Kidney epithelial cell (primary cell): ENCODE data around the gene TMEM89. TPM values are rescaled to one million over a fixed set of nuclear protein-coding genes. Genes with fewer than 3 reads are reported as not detected.
A peak's percentile ranks its signal among the peaks of the same experiment; 100 is the strongest.

Experiments
- DNase-seq: peaks from one replicate; pipeline ENCODE4 v3.0.0-alpha.2; 2010; ENCODE audit warnings: low read depth
- H3K27me3 ChIP-seq: 2 replicates; pipeline ENCODE4 v1.6.0; 2011; ENCODE audit warnings: low read length; ENCODE audit not compliant: control insufficient read depth, insufficient read depth
- H3K36me3 ChIP-seq: 2 replicates; pipeline ENCODE4 v1.5.1; 2011; ENCODE audit warnings: low read length; ENCODE audit not compliant: control insufficient read depth, insufficient read depth
- H3K4me3 ChIP-seq: 2 replicates; pipeline ENCODE4 v1.5.1; 2011; ENCODE audit warnings: low read depth, mild to moderate bottlenecking, control low read depth, low read length
- total RNA-seq: library from RNA; depleted of rRNA; stranded (reverse); fragments of >200 nt; gene quantifications from 2 replicates; pipeline ENCODE4 v1.2.3, GENCODE V29; 2015
- TF ChIP-seq, protein P1 (sequence below): IDR thresholded peaks from 2 replicates; pipeline ENCODE4 v1.5.1; 2011; ENCODE audit warnings: mild to moderate bottlenecking, moderate library complexity, low read length, control low read depth, inconsistent platforms; ENCODE audit not compliant: insufficient read depth, poor library complexity, severe bottlenecking

TMEM89 gene
- total RNA-seq, 1 donor from 2014 or later = not detected

GRCh38 chr3:48619541-48620524, 1.7 kb downstream of the TMEM89 start:
- no peaks in the 10 kb centered on the region for H3K27me3 ChIP-seq
- no peaks in the 10 kb centered on the region for H3K36me3 ChIP-seq
- TF ChIP-seq, protein P1, sequence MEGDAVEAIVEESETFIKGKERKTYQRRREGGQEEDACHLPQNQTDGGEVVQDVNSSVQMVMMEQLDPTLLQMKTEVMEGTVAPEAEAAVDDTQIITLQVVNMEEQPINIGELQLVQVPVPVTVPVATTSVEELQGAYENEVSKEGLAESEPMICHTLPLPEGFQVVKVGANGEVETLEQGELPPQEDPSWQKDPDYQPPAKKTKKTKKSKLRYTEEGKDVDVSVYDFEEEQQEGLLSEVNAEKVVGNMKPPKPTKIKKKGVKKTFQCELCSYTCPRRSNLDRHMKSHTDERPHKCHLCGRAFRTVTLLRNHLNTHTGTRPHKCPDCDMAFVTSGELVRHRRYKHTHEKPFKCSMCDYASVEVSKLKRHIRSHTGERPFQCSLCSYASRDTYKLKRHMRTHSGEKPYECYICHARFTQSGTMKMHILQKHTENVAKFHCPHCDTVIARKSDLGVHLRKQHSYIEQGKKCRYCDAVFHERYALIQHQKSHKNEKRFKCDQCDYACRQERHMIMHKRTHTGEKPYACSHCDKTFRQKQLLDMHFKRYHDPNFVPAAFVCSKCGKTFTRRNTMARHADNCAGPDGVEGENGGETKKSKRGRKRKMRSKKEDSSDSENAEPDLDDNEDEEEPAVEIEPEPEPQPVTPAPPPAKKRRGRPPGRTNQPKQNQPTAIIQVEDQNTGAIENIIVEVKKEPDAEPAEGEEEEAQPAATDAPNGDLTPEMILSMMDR = no peak
- no peak overlapping the region for H3K4me3 ChIP-seq
- DNase-seq = no peak

DNA sequence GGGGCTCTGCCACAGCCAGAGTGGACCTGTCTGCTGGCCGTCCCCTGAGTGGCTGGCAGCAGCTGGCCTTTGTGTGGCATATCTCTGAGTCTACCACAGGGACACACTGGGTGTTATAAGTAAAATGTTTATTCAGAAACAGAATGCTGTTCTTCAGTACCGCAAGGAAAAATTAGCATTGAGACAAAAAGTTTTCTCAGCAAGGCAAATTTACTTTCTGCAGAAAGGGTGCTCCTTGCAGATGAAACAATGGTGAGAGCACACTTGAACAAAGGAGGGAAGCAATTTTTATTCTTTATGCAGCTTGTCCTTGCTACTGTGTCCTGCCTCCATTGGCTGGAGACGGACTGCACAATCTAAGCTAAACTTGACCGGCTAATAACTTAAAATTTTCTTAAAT, 4.0 kb downstream of the TMEM89 start:
- TF ChIP-seq, protein P1 = no peak
- DNase-seq = no peak
- H3K27me3 ChIP-seq = no peaks in the 10 kb centered on the region
- no peak overlapping the region for H3K4me3 ChIP-seq
- H3K36me3 ChIP-seq = no peaks in the 10 kb centered on the region

GRCh38 chr3:48614044-48614443, 7.5 kb downstream of the TMEM89 start:
- no peak overlapping the region for H3K4me3 ChIP-seq
- DNase-seq = no peak
- TF ChIP-seq, protein P1 = no peak
- H3K36me3 ChIP-seq = no peaks in the 10 kb centered on the region
- H3K27me3 ChIP-seq = no peaks in the 10 kb centered on the region

DNA sequence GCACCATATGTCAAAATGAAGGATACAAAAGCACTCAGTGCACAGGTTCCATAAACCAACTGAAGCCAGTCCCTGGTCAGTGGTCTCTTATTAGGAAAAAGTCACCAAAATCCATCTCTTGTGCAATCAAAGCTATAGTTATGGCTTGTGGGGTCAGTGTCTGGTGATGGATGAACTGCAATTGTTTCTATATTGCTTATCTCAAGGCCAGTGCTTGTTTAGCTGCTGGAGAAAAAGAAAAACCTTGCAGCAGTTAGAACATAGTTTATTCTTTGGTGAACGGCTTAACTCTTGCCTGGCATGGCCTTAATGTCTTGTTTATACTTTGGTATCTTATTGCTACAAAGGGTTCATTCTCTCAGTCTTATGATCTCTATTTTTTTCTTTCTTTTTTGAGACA, 9.3 kb downstream of the TMEM89 start:
- no peak overlapping the region for H3K4me3 ChIP-seq
- H3K27me3 ChIP-seq = no peaks in the 10 kb centered on the region
- TF ChIP-seq, protein P1 = no peak
- no peak for DNase-seq
- H3K36me3 ChIP-seq = no peaks in the 10 kb centered on the region

DNA sequence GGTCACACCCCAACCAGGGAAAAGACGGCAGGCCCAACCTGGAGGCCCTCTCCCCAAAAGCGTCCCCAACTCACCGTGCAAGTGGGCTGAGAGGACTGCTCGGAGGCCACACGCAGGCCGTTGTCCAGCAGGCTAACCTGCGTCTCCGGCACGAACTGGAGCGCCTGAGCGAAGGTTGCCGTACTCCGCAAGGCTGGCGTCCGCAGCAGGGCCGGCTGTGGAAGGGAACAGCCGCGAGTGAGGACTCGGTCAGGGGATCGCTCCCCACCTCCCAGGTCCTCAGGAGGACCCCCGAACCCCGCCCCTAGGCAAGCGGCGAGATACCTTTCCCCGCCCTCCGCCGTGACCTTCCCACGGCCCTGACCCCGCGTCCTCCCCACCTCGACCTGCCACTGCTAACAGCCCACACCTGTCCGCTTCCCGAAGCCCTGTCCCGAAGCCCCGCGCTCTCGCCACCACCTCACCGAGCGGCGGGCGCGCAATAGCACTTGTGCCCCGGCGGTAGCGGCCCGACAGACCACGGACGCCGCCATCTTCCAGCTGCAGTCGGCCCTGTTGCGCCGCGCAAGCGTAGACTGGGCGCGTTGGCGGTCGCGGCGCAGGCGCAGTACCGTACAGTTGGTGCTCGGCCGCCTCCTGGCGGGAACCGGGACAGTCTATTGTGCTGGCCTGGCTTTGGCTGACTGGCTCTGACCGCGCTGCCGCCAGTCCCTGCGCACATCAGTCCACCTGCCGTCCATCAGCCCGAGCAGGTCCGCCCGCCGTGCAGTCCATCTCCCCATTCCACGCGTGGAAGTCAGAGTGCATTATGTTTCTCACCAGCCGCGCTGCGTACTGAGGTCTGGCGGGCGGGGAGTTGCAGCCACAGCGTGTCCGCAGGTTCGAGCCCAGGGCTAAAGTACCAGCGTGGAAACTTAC, 12.2 kb downstream of the TMEM89 start, which contains the start of gene UQCRC1:
UQCRC1 (minus strand) TSS at position 559 of the 918 bp plus-strand sequence; CDS start at position 533, 26 bp downstream.
- DNase-seq = peak; percentile 70
- TF ChIP-seq, protein P1 = peak; percentile 66
- peak within 1 kb of the TSS; percentile 88 for H3K4me3 ChIP-seq
- no peaks in the 10 kb centered on the region for H3K27me3 ChIP-seq
- peaks cover 4% of the 10 kb centered on the region for H3K36me3 ChIP-seq
